K562 (cell line): ENCODE data around the gene TMEM53. TPM values are rescaled to one million over a fixed set of nuclear protein-coding genes. Genes with fewer than 3 reads are reported as not detected.

Source experiments
- ATAC-seq: fragments of 200-7000 bp; cut with Tn5 transposase; 3 replicates; pipeline ENCODE4 v1.9.1; 2020; ENCODE audit warnings: moderate library complexity
- BruUV-seq: library from RNA; stranded (reverse); fragments of 400-500 nt; replicated peaks from 2 replicates; lab custom pipeline; 2021; lab: Mats Ljungman, UMichigan
- CTCF ChIA-PET: fragments of 300-600 bp; formaldehyde crosslinking; extraction: SDS; loops from one replicate; lab custom pipeline; 2021; ENCODE audit warnings: low intra/inter-chr PET ratio; lab: Yijun Ruan, JAX
- POLR2A ChIA-PET: fragments of 300-600, 350-650 bp; sonication (Branson Sonifier 250); formaldehyde crosslinking; extraction: SDS; loops from one replicate; lab custom pipeline; 2021; ENCODE audit warnings: antibody characterized with exemption, inconsistent platforms; lab: Yijun Ruan, JAX
- DNase-seq, 4 experiments: peaks; one replicate each; pipeline versions ENCODE4 v3.0.0 to v3.0.0-alpha.2; 2011 to 2018; ENCODE audit warnings: low spot score in 3 of 4, mixed read lengths in 3 of 4; ENCODE audit errors: extremely low read depth in 1 of 4
- FAIRE-seq: peaks from 2 replicates; lab custom pipeline; 2011; peaks lifted over from hg19 to GRCh38; lab: Jason Lieb, UNC
- H2AFZ ChIP-seq: 2 replicates; pipeline ENCODE4 v1.6.0; 2011; ENCODE audit warnings: low read depth, low read length, control low read depth, inconsistent platforms
- H3K27ac ChIP-seq: fragments of 200-600 bp; 3 replicates; pipeline ENCODE4 v1.8.0; 2011; ENCODE audit warnings: low read depth, mild to moderate bottlenecking, control low read depth, inconsistent platforms, low read length, moderate library complexity, mixed read lengths; ENCODE audit errors: extremely low read depth
- H3K27me3 ChIP-seq, 2 experiments: fragments of 300-600 bp in 1 of 2; 2 replicates in 1 of 2; 3 replicates in 1 of 2; pipeline versions ENCODE4 v1.6.0 to v1.8.0; 2011; ENCODE audit warnings: inconsistent platforms in 2 of 2, low read length in 2 of 2, mild to moderate bottlenecking in 1 of 2, mixed read lengths in 1 of 2, moderate library complexity in 1 of 2; ENCODE audit not compliant: control insufficient read depth in 2 of 2, insufficient read depth in 2 of 2
- H3K36me3 ChIP-seq: fragments of 300-600 bp; 3 replicates; pipeline ENCODE4 v1.8.0; 2011; ENCODE audit warnings: mild to moderate bottlenecking, low read length, inconsistent platforms; ENCODE audit not compliant: control insufficient read depth, insufficient read depth
- H3K4me1 ChIP-seq, 2 experiments: fragments of 200-600 bp in 1 of 2; replicated peaks in 1 of 2; 2 replicates in 1 of 2; 3 replicates in 1 of 2; pipeline versions ENCODE4 v1.5.1 to v1.8.0; 2011; ENCODE audit warnings: inconsistent platforms in 2 of 2, low read length in 2 of 2, mild to moderate bottlenecking in 1 of 2, mixed read lengths in 1 of 2, moderate library complexity in 1 of 2; ENCODE audit not compliant: control insufficient read depth in 2 of 2, insufficient read depth in 2 of 2
- H3K4me2 ChIP-seq: 2 replicates; pipeline ENCODE4 v1.6.1; 2011; ENCODE audit warnings: low read length, control low read depth, inconsistent platforms, mixed read lengths; ENCODE audit not compliant: insufficient read depth
- H3K4me3 ChIP-seq: fragments of 200-600 bp; sonication (generic), shearing (Covaris generic); 2 replicates; pipeline ENCODE4 v1.5.1; 2016; ENCODE audit warnings: control low read depth, inconsistent platforms
- H3K79me2 ChIP-seq: fragments of 200-600 bp; 3 replicates; pipeline ENCODE4 v1.8.0; 2011; ENCODE audit warnings: low read length, inconsistent platforms; ENCODE audit not compliant: control insufficient read depth, insufficient read depth
- H3K9ac ChIP-seq, 2 experiments: 2 replicates each; pipeline versions ENCODE4 v1.6.0 to v1.6.1; 2011; ENCODE audit warnings: low read depth in 2 of 2, low read length in 2 of 2, control low read depth in 1 of 2, inconsistent platforms in 1 of 2, mild to moderate bottlenecking in 1 of 2, mixed read lengths in 1 of 2; ENCODE audit not compliant: insufficient read depth in 1 of 2
- H3K9me1 ChIP-seq: one replicate; pipeline ENCODE4 v1.6.0; 2011; ENCODE audit warnings: inconsistent platforms, mild to moderate bottlenecking, low read length, moderate library complexity; ENCODE audit not compliant: control insufficient read depth, insufficient read depth
- H3K9me3 ChIP-seq: replicated peaks from 2 replicates; pipeline ENCODE4 v1.5.1; 2011; ENCODE audit warnings: low read depth, low read length, inconsistent platforms; ENCODE audit not compliant: control insufficient read depth, insufficient read depth
- H4K20me1 ChIP-seq: replicated peaks from 2 replicates; pipeline ENCODE4 v1.6.1; 2011; ENCODE audit warnings: low read length, inconsistent platforms, mixed read lengths; ENCODE audit not compliant: control insufficient read depth, insufficient read depth
- E2F5 ChIP-seq: sonication (generic); formaldehyde crosslinking; IDR thresholded peaks from 2 replicates; pipeline ENCODE4 v1.8.0; 2022; ENCODE audit warnings: mild to moderate bottlenecking, missing genetic modification reagents
- GATA2 ChIP-seq: sonication (generic); formaldehyde crosslinking; IDR thresholded peaks from 2 replicates; pipeline ENCODE4 v1.4.0; 2020; ENCODE audit warnings: mild to moderate bottlenecking, missing genetic modification reagents
- NR2F6 ChIP-seq: fragments of 450-650 bp; formaldehyde crosslinking; IDR thresholded peaks from 2 replicates; pipeline ENCODE4 v1.4.0; 2020; ENCODE audit warnings: mild to moderate bottlenecking
- PHF8 ChIP-seq: fragments of 200-600 bp; sonication (generic); IDR thresholded peaks from 2 replicates; pipeline ENCODE4 v1.6.1; 2012; ENCODE audit warnings: mixed run types, mild to moderate bottlenecking, inconsistent platforms, low read length, moderate library complexity, borderline replicate concordance
- RAD51 ChIP-seq: fragments of 450-650 bp; IDR thresholded peaks from 2 replicates; pipeline ENCODE4 v1.7.1; 2016; ENCODE audit warnings: low read depth, mild to moderate bottlenecking, borderline replicate concordance
- RBM14 ChIP-seq: fragments of 200-400 bp; formaldehyde crosslinking; IDR thresholded peaks from 2 replicates; pipeline ENCODE4 v1.6.1; 2018; ENCODE audit warnings: low read depth, mild to moderate bottlenecking, low read length, moderate library complexity, borderline replicate concordance; ENCODE audit not compliant: insufficient read depth
- ZBTB34 ChIP-seq: fragments of 250-450 bp; sonication (Bioruptor Pico); IDR thresholded peaks from 2 replicates; pipeline ENCODE4 v1.8.0; 2021; ENCODE audit warnings: mild to moderate bottlenecking, moderate library complexity
- ZNF146 ChIP-seq: IDR thresholded peaks from one replicate; pipeline ENCODE4 v1.6.1; 2018; ENCODE audit warnings: missing compliant biosample characterization; ENCODE audit not compliant: unreplicated experiment
- WGBS: fragments of 100-300 bp; shearing (Covaris generic); methylation state at CpG from one replicate; pipeline ENCODE4 v1.1.6; 2016; ENCODE audit warnings: low coverage, mixed read lengths; ENCODE audit not compliant: insufficient coverage; ENCODE audit errors: missing lambda C conversion rate; 5-methylcytosine and 5-hydroxymethylcytosine counted together
- in situ Hi-C: fragments of 300-500 bp; cut with MboI; formaldehyde crosslinking; loops from 4 replicates; pipeline ENCODE4 v1.15.0; 2018; ENCODE audit warnings: inconsistent platforms, mixed read lengths
- intact Hi-C: fragments of 100-400 bp; cut with micrococcal nuclease; formaldehyde crosslinking; loops from 2 replicates; pipeline ENCODE4 v1.14.2; 2022
- polyA plus RNA-seq, 8 experiments: library from polyadenylated mRNA; depleted of rRNA in 4 of 8; stranded (reverse) in 5 of 8; unstranded in 3 of 8; fragments of >200 nt; fragmentation: Nextera tagmentation in 2 of 8; fragmentation: Illumina TruSeq in 1 of 8; extraction: Ambion mirVana in 2 of 8; extraction: Trizol in 1 of 8; gene quantifications; 2 replicates each; pipeline versions ENCODE4 v1.2.1 to v1.2.3, GENCODE V29; 2011 to 2014; ENCODE audit warnings: inconsistent platforms in 1 of 8, missing spikeins in 1 of 8
- total RNA-seq, 7 experiments: library from RNA; depleted of rRNA in 6 of 7; stranded (reverse); fragments of >200 nt in 6 of 7; fragmentation: Illumina TruSeq in 2 of 7; extraction: Trizol in 2 of 7; gene quantifications; 2 replicates each; pipeline versions ENCODE4 v1.2.1 to v1.2.3, GENCODE V29; 2011 to 2021; ENCODE audit warnings: low replicate concordance in 1 of 7
- TF ChIP-seq, protein P1 (sequence below): sonication (generic); formaldehyde crosslinking; IDR thresholded peaks from 2 replicates; pipeline ENCODE4 v1.8.1; 2023; ENCODE audit warnings: missing genetic modification reagents, mild to moderate bottlenecking, borderline replicate concordance
- TF ChIP-seq, protein P2 (sequence below): IDR thresholded peaks from 2 replicates; pipeline ENCODE4 v1.6.1; 2012; ENCODE audit warnings: low read depth, low read length, improper control_type of control experiment, borderline replicate concordance

The TMEM53 gene
- total and polyA plus RNA-seq, 9 of the 15 experiments (the other 6 are each of a cell fraction or from before 2014, with no cell fraction given) = 0.23 to 3.7 (median 2.0) TPM

DNA sequence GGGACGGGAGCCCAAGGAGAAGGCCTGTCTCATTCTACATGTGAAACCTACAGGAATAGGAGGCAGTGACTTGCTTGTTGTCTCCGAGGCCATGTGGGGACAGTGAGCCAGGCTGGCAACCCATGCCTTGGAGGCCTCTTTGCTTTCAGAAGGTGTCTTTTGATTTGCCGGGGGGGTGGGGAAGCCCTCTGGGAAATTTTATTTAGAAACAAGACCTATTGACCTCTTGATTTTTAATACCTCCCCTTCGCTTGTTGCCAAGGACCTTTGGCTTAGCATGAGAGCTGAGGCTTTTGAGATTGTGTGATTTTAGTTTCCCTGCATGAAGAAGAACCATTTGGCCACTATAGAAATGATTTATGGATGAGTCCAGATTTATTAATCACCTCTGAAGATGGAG lies 4.3 kb upstream of the TMEM53 start:
- Histone ChIP-seq H3K9me1 (peaks cover 4% of the 10 kb centered on the region), H3K9me3 (no peaks in the 10 kb centered on the region), H2AFZ (no peak overlapping the region), H3K36me3 (no peaks in the 10 kb centered on the region), H3K4me3 (no peak overlapping the region), H3K27ac (no peak overlapping the region), H3K4me2 (no peak overlapping the region), H3K4me1 (peaks cover 10 to 18% of the 10 kb centered on the region in 2 experiments), H4K20me1 (no peaks in the 10 kb centered on the region), H3K79me2 (no peaks in the 10 kb centered on the region), H3K27me3 (peaks cover 19 to 29% of the 10 kb centered on the region in 2 experiments), H3K9ac (no peak overlapping the region)
- in situ Hi-C loops = no loop called here
- intact Hi-C loops = no loop called here
- no peak for FAIRE-seq
- no TSS peak for BruUV-seq
- 8% methylated on average over 4 of the region's 4 CpGs for WGBS
- no peak for DNase-seq
- no peak for ATAC-seq
- ChIA-PET POLR2A (interaction anchor here (0.5 kb wide), 1 partner anchor 38 kb away, joined by 3 read pairs; no protein-coding TSS in a partner anchor), CTCF (no interaction called here)
- TF ChIP-seq ZNF146 (CRISPR knock-in tag) (no peak), ZBTB34 (CRISPR knock-in tag) (no peak), E2F5 (no peak), NR2F6 (CRISPR knock-in tag) (no peak), PHF8 (no peak), GATA2 (CRISPR knock-in tag) (no peak), RBM14 (no peak), RAD51 (no peak)
- TF ChIP-seq, protein P1, sequence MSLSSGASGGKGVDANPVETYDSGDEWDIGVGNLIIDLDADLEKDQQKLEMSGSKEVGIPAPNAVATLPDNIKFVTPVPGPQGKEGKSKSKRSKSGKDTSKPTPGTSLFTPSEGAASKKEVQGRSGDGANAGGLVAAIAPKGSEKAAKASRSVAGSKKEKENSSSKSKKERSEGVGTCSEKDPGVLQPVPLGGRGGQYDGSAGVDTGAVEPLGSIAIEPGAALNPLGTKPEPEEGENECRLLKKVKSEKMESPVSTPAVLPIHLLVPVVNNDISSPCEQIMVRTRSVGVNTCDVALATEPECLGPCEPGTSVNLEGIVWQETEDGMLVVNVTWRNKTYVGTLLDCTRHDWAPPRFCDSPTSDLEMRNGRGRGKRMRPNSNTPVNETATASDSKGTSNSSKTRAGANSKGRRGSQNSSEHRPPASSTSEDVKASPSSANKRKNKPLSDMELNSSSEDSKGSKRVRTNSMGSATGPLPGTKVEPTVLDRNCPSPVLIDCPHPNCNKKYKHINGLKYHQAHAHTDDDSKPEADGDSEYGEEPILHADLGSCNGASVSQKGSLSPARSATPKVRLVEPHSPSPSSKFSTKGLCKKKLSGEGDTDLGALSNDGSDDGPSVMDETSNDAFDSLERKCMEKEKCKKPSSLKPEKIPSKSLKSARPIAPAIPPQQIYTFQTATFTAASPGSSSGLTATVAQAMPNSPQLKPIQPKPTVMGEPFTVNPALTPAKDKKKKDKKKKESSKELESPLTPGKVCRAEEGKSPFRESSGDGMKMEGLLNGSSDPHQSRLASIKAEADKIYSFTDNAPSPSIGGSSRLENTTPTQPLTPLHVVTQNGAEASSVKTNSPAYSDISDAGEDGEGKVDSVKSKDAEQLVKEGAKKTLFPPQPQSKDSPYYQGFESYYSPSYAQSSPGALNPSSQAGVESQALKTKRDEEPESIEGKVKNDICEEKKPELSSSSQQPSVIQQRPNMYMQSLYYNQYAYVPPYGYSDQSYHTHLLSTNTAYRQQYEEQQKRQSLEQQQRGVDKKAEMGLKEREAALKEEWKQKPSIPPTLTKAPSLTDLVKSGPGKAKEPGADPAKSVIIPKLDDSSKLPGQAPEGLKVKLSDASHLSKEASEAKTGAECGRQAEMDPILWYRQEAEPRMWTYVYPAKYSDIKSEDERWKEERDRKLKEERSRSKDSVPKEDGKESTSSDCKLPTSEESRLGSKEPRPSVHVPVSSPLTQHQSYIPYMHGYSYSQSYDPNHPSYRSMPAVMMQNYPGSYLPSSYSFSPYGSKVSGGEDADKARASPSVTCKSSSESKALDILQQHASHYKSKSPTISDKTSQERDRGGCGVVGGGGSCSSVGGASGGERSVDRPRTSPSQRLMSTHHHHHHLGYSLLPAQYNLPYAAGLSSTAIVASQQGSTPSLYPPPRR (CRISPR knock-in tag) = no peak
- TF ChIP-seq, protein P2, sequence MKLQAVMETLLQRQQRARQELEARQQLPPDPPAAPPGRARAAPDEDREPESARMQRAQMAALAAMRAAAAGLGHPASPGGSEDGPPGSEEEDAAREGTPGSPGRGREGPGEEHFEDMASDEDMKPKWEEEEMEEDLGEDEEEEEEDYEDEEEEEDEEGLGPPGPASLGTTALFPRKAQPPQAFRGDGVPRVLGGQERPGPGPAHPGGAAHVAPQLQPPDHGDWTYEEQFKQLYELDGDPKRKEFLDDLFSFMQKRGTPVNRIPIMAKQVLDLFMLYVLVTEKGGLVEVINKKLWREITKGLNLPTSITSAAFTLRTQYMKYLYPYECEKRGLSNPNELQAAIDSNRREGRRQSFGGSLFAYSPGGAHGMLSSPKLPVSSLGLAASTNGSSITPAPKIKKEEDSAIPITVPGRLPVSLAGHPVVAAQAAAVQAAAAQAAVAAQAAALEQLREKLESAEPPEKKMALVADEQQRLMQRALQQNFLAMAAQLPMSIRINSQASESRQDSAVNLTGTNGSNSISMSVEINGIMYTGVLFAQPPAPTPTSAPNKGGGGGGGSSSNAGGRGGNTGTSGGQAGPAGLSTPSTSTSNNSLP = no peak
